Measurements from ENCODE around the gene RPP25.
"Not testable (repeated sequence)": the region's sequence is repeated elsewhere in the genome, so short reads cannot be mapped to it uniquely, and the experiment has no call there.

The RPP25 gene

DNA sequence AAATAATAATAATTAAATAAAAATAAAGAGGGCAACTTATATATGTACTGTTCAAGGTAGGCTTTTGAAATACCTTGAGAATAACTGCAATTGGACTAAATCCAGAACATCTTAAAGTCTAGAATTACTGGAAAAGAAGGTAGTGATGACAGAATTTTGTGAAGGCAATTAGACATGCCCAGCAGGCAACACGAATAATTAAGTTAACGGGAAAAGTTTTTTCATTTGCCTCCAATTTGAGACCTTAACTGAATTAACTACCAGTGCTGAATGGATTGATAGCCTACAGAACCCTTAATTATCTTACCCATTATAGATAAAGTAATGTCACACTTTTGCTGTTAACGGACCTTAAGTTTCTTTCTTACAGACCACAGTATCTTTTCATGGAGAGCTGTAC lies 32.0 kb downstream of the RPP25 start:
- no peak for TF ChIP-seq POLR2AphosphoS5 (IDR thresholded peaks at IDR 0.05; ENCODE audit: borderline replicate concordance, low read depth, low read length)
- TF ChIP-seq FOXP2 (optimal IDR thresholded peaks at IDR 0.05; ENCODE audit: control extremely low read depth, extremely low read length, insufficient read depth) = no peak
- TF ChIP-seq EZH2 (IDR thresholded peaks at IDR 0.05) = no peak

DNA sequence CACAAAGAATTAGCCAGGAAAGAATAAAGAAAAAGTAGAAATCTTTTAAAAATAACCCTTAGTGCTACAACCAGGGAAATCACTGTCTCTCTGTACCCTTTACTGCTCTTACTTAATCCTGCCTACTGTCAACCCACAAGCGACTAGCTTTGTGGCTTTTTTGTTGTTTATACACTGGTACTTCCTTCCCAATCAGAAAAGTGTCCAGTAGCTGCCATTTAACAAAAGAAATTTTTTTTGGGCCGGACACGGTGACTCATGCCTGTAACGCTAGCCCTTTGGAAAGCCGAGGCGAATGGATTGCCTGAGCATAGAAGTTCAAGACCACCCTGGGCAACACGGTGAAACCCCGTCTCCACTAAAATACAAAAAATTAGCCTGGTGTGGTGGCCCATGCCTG lies 36.1 kb downstream of the RPP25 start:
- H3K36me3 ChIP-seq (ENCODE audit: insufficient read depth, low read length) = peaks cover 83% of the 10 kb centered on the region
- TF ChIP-seq EZH2 (IDR thresholded peaks at IDR 0.05) (no peak), POLR2AphosphoS5 (IDR thresholded peaks at IDR 0.05; ENCODE audit: borderline replicate concordance, low read depth, low read length) (no peak), FOXP2 (optimal IDR thresholded peaks at IDR 0.05; ENCODE audit: control extremely low read depth, extremely low read length, insufficient read depth) (no peak)
- no peak overlapping the region for H3K4me3 ChIP-seq
- no peak for DNase-seq (ENCODE audit: low read depth, low spot score)
- no peak overlapping the region for H3K27ac ChIP-seq
- no peaks in the 10 kb centered on the region for H3K9me3 ChIP-seq (ENCODE audit: low read depth, low read length)
- no peak overlapping the region for H3K9ac ChIP-seq (ENCODE audit: insufficient read length)

More for the DNA sequence above, 32.0 kb downstream of the RPP25 start:
- no peak overlapping the region for H3K27ac ChIP-seq
- peaks cover 81% of the 10 kb centered on the region for H3K36me3 ChIP-seq (ENCODE audit: insufficient read depth, low read length)
- no peaks in the 10 kb centered on the region for H3K9me3 ChIP-seq (ENCODE audit: low read depth, low read length)
- H3K9ac ChIP-seq (ENCODE audit: insufficient read length) = no peak overlapping the region
- no peak overlapping the region for H3K4me3 ChIP-seq
- DNase-seq (ENCODE audit: low read depth, low spot score) = peak; percentile 30

DNA sequence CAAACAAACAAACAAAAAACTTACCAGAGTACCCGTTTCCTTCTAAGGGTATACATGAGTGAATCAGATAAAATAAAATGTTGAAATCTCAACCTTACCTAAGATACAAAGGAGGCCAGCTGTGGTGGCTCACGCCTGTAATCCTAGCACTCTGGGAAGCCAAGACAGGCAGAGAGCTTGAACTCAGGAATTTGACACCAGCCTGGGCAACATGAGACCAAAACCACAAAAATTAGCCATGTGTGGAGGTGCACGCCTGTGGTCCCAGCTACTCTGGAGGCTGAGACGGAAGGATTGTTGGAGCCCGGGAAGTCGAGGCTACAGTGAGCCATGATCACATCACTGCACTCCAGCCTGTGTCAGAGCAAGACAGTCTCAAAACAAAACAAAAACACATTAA lies 38.9 kb downstream of the RPP25 start:
- peaks cover 80% of the 10 kb centered on the region for H3K36me3 ChIP-seq (ENCODE audit: insufficient read depth, low read length)

DNA sequence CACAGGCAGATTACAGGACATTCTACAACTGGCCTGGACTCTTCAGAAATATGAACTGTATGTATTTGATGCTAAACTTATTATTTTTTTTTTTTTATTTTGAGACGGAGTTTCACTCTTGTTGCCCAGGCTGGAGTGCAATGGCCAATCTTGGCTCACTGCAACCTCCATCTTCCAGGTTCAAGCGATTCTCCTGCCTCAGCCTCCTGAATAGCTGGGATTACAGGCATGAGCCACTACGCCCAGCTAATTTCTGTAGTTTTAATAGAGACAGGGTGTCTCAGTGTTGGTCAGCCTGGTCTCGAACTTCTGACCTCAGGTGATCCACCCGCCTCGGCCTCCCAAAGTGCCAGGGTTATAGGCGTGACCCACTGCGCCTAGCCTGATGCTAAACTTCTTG lies 42.8 kb downstream of the RPP25 start:
- not testable (repeated sequence) for H3K9ac ChIP-seq (ENCODE audit: insufficient read length); DNase-seq (ENCODE audit: low read depth, low spot score); H3K9me3 ChIP-seq (ENCODE audit: low read depth, low read length); H3K4me3 ChIP-seq; H3K27ac ChIP-seq
- H3K36me3 ChIP-seq (ENCODE audit: insufficient read depth, low read length) = peaks cover 58% of the 10 kb centered on the region

More for the DNA sequence above, 38.9 kb downstream of the RPP25 start:
- Histone ChIP-seq H3K27ac (no peak overlapping the region), H3K9ac (ENCODE audit: insufficient read length) (no peak overlapping the region), H3K9me3 (ENCODE audit: low read depth, low read length) (no peaks in the 10 kb centered on the region), H3K4me3 (no peak overlapping the region)
- no peak for TF ChIP-seq EZH2 (IDR thresholded peaks at IDR 0.05)
- DNase-seq (ENCODE audit: low read depth, low spot score) = no peak

DNA sequence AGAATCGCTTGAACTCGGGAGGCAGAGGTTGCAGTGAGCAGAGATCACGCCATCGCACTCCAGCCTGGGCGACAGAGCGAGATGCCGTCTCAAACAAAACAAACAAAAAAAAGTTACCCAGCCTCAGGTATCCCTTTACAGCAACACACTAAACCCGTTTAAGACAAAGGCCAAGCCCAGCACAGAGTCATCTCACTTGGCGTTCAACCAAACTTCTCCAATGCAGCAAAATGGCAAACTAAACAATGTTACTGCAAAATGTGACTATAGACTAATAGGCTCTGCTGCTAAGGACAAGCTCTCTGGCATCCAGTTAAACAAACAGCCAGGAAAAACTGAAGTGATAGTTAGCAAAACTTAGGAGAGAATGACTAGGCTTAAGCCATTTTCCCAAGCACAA lies 43.5 kb downstream of the RPP25 start:
- Histone ChIP-seq H3K27ac (peak overlapping the region; percentile 25; the same call in 1 of the 2 replicates), H3K4me3 (no peak overlapping the region), H3K36me3 (ENCODE audit: insufficient read depth, low read length) (peaks cover 50% of the 10 kb centered on the region), H3K9me3 (ENCODE audit: low read depth, low read length) (no peaks in the 10 kb centered on the region), H3K9ac (ENCODE audit: insufficient read length) (no peak overlapping the region)
- TF ChIP-seq POLR2AphosphoS5 (IDR thresholded peaks at IDR 0.05; ENCODE audit: borderline replicate concordance, low read depth, low read length) = no peak
- TF ChIP-seq FOXP2 (optimal IDR thresholded peaks at IDR 0.05; ENCODE audit: control extremely low read depth, extremely low read length, insufficient read depth) = no peak
- no peak for DNase-seq (ENCODE audit: low read depth, low spot score)

DNA sequence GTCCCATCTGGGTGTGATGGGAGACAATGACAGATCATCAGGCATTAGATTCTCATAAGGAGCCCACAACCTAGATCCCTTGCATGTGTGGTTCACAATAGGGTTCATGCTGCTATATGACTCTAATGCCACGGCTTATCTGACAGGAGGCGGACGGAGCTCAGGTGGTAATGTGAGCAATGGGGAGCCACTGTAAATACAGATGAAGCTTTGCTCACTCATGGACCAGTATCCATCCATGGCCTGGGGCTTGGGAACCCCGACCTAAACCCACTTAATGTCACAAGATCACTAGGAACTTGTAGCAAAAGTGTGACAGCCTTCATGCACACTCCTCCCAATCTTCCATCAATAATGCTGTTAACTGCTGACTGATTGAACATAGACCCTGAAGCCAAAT lies 47.9 kb downstream of the RPP25 start:
- no peak for DNase-seq (ENCODE audit: low read depth, low spot score)
- no peak overlapping the region for H3K9ac ChIP-seq (ENCODE audit: insufficient read length)
- no peaks in the 10 kb centered on the region for H3K9me3 ChIP-seq (ENCODE audit: low read depth, low read length)
- H3K36me3 ChIP-seq (ENCODE audit: insufficient read depth, low read length) = peaks cover 36% of the 10 kb centered on the region
- TF ChIP-seq POLR2AphosphoS5 (IDR thresholded peaks at IDR 0.05; ENCODE audit: borderline replicate concordance, low read depth, low read length) (no peak), FOXP2 (optimal IDR thresholded peaks at IDR 0.05; ENCODE audit: control extremely low read depth, extremely low read length, insufficient read depth) (no peak), EZH2 (IDR thresholded peaks at IDR 0.05) (no peak)
- no peak overlapping the region for H3K27ac ChIP-seq
- no peak overlapping the region for H3K4me3 ChIP-seq

DNA sequence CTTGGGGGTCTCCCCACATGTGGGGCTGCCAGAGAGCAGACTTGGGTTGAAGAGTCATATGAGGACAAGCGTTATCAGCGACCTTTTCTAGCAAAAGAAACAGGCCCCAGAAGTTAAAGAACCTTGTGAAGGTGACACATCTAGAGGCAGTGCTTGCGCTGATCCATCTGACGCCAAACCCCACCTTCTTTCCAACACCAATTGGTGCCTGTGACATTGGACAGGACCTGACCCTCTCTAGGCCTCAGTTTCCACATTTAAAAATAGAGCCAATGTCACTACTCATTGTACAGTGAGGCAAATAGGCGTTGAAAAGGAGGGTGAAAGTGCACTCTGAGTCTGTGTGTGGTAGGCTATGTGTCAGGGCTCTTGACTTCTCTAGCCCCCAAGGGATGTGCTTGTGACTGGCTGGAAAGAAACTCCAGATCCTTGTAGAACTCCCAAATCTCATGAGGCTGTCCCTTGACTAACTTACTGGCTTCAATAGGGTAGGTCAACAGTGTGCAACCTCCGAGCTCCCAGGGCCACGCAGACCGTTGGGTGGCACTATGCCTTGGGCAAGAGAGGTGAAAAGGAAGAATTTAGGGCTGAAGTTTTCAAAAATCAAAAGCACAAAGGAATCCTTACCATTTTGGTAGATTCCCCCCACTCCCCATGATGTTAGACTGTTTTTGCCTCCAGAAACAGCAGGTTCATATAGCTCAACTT lies 49.3 kb downstream of the RPP25 start:
- H3K9ac ChIP-seq (ENCODE audit: insufficient read length) = peak overlapping the region; percentile 84
- H3K36me3 ChIP-seq (ENCODE audit: insufficient read depth, low read length) = peaks cover 35% of the 10 kb centered on the region
- TF ChIP-seq EZH2 (IDR thresholded peaks at IDR 0.05) (no peak), POLR2AphosphoS5 (IDR thresholded peaks at IDR 0.05; ENCODE audit: borderline replicate concordance, low read depth, low read length) (no peak), FOXP2 (optimal IDR thresholded peaks at IDR 0.05; ENCODE audit: control extremely low read depth, extremely low read length, insufficient read depth) (no peak)
- peak overlapping the region; percentile 87 for H3K4me3 ChIP-seq
- H3K9me3 ChIP-seq (ENCODE audit: low read depth, low read length) = no peaks in the 10 kb centered on the region
- DNase-seq (ENCODE audit: low read depth, low spot score) = no peak
- H3K27ac ChIP-seq = peak overlapping the region; percentile 82

DNA sequence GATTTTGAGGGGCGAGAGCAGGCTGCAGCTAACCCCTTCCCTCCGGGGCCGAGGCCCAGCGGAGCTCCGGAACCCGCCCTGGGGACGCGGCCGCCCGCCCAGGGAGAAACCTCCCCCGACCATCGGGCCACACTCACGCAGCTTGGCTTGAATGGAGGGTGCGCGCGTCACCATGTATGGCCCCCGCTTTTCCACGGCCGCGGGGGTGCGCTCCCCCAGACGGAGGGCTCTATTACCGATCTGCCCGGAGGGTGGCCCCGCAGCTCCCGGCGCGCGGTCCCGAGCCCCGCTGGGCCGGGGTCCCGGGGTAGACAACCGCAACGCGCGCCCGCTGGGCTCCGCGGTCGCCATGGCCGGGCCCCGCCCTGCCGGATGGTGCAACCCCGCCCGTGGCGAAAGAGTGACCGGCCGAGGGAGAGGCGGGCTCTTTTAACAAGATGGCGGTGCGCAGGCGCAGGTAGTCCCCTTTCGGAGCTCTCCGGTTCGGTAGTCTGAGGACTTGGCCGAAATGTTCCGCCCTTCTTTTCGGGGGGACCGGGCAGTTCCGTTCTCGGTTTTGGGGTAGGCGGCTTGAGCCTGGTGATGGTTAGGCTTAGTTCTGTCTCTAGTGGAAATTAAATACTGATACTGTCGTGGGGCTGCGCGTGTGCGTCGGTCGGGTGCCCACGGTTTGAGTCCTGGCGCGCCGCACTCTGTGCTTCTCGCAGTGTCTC lies 50.0 kb downstream of the RPP25 start, which contains the start of gene FAM219B:
Gene FAM219B, minus strand, starts transcription at position 402 of the 713 bp plus-strand sequence. Its CDS starts 51 bp downstream, at position 351.
- peak within 1 kb of the TSS; percentile 87 for H3K4me3 ChIP-seq
- DNase-seq (ENCODE audit: low read depth, low spot score) = no peak
- peak within 1 kb of the TSS; percentile 82 for H3K27ac ChIP-seq
- H3K9me3 ChIP-seq (ENCODE audit: low read depth, low read length) = no peaks in the 10 kb centered on the region
- TF ChIP-seq POLR2AphosphoS5 (IDR thresholded peaks at IDR 0.05; ENCODE audit: borderline replicate concordance, low read depth, low read length) (peak; percentile 71), FOXP2 (optimal IDR thresholded peaks at IDR 0.05; ENCODE audit: control extremely low read depth, extremely low read length, insufficient read depth) (no peak)
- peak within 1 kb of the TSS; percentile 84 for H3K9ac ChIP-seq (ENCODE audit: insufficient read length)
- peaks cover 35% of the 10 kb centered on the region for H3K36me3 ChIP-seq (ENCODE audit: insufficient read depth, low read length)

DNA sequence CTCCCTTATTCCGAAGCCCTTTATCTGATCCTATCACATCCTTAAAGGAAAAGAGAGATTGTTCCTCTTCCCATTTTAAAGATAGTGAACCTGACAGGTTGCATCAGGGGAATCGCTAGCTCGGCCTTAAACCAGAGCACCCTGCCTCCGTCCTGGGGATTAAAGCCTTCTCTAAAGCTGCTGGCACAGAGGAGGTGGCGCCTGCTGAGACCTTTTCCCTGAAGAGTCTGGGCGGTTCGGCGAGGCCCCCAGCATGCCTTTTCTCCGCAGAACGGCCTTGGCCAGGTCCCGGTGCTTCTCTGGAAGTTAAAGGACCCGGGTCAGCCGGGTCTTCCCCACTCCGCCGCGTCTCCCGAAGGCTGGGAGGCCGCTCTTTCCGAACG lies 50.5 kb downstream of the RPP25 start:
- TF ChIP-seq EZH2 (IDR thresholded peaks at IDR 0.05) (no peak), POLR2AphosphoS5 (IDR thresholded peaks at IDR 0.05; ENCODE audit: borderline replicate concordance, low read depth, low read length) (no peak), FOXP2 (optimal IDR thresholded peaks at IDR 0.05; ENCODE audit: control extremely low read depth, extremely low read length, insufficient read depth) (no peak)
- Histone ChIP-seq H3K4me3 (peak overlapping the region; percentile 87), H3K9ac (ENCODE audit: insufficient read length) (peak overlapping the region; percentile 84), H3K9me3 (ENCODE audit: low read depth, low read length) (no peaks in the 10 kb centered on the region), H3K36me3 (ENCODE audit: insufficient read depth, low read length) (peaks cover 39% of the 10 kb centered on the region), H3K27ac (peak overlapping the region; percentile 82)
- DNase-seq (ENCODE audit: low read depth, low spot score) = no peak

All from SK-N-MC (cell line).